Measurements from ENCODE around the gene PTPRK. TPM values are rescaled to one million over a fixed set of nuclear protein-coding genes. Genes with fewer than 3 reads are reported as not detected.

PTPRK gene
- total RNA-seq, 1 donor: 70.2 TPM

DNA sequence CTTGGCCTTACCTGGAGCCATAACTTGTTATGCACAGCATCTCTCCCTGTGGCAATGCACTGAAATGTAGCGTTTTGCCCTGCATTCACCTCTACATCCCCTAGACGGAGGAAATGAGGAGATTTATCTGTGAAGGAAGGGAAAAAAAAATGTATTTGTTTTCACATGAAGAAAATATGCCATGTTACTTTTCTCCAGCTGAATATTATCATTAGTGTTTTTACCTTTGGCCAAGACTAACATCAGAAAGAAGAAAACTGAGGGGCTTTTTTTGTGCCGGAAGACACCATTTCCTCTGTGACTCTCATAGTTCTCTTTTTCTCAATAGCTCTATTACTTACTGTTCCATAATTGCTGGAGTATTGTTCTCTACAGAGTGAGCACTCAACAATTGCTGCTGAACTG is 280.4 kb downstream of the PTPRK start:
- H3K4me3 ChIP-seq (ENCODE audit: low read depth, low read length): no peak overlapping the region
- DNase-seq (ENCODE audit: low read depth): no peak
- TF ChIP-seq, protein P1, sequence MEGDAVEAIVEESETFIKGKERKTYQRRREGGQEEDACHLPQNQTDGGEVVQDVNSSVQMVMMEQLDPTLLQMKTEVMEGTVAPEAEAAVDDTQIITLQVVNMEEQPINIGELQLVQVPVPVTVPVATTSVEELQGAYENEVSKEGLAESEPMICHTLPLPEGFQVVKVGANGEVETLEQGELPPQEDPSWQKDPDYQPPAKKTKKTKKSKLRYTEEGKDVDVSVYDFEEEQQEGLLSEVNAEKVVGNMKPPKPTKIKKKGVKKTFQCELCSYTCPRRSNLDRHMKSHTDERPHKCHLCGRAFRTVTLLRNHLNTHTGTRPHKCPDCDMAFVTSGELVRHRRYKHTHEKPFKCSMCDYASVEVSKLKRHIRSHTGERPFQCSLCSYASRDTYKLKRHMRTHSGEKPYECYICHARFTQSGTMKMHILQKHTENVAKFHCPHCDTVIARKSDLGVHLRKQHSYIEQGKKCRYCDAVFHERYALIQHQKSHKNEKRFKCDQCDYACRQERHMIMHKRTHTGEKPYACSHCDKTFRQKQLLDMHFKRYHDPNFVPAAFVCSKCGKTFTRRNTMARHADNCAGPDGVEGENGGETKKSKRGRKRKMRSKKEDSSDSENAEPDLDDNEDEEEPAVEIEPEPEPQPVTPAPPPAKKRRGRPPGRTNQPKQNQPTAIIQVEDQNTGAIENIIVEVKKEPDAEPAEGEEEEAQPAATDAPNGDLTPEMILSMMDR (IDR thresholded peaks at IDR 0.05; ENCODE audit: insufficient read depth, low read length): no peak

DNA sequence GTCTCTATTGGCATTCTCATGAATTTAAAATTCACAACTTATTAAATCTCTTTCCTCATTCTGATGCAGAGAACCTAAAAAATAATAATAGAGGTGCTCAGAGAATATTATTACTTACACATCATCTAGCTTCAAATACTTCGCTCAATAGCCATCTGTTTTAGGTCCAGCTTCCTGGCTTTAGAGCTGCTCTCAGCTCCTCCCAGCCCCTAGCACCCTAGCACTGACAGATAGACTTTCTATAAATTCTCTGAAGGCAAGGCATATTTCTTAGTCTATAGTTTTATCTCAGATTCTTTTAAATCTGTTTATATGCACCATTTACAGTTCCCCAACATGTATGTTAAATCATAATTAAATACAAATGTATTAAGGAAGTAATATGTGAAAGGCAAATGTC is 281.3 kb downstream of the PTPRK start:
- TF ChIP-seq, protein P1 (IDR thresholded peaks at IDR 0.05; ENCODE audit: insufficient read depth, low read length): no peak
- no peak overlapping the region for H3K4me3 ChIP-seq (ENCODE audit: low read depth, low read length)
- DNase-seq (ENCODE audit: low read depth): no peak

GRCh38 chr6:128238225-128238624 is 282.2 kb downstream of the PTPRK start:
- DNase-seq (ENCODE audit: low read depth): no peak
- no peak overlapping the region for H3K4me3 ChIP-seq (ENCODE audit: low read depth, low read length)
- TF ChIP-seq, protein P1 (IDR thresholded peaks at IDR 0.05; ENCODE audit: insufficient read depth, low read length): no peak

GRCh38 chr6:128235556-128235955 is 284.8 kb downstream of the PTPRK start:
- DNase-seq (ENCODE audit: low read depth): no peak
- no peak overlapping the region for H3K4me3 ChIP-seq (ENCODE audit: low read depth, low read length)
- TF ChIP-seq, protein P1 (IDR thresholded peaks at IDR 0.05; ENCODE audit: insufficient read depth, low read length): no peak

- DNase-seq (ENCODE audit: low read depth): no peak
- TF ChIP-seq, protein P1 (IDR thresholded peaks at IDR 0.05; ENCODE audit: insufficient read depth, low read length): no peak
- H3K4me3 ChIP-seq (ENCODE audit: low read depth, low read length): no peak overlapping the region
These were observed 286.9 kb downstream of the PTPRK start for GRCh38 chr6:128233531-128233930.

GRCh38 chr6:128230267-128230989 is 290.0 kb downstream of the PTPRK start:
- TF ChIP-seq, protein P1 (IDR thresholded peaks at IDR 0.05; ENCODE audit: insufficient read depth, low read length): no peak
- no peak for DNase-seq (ENCODE audit: low read depth)
- no peak overlapping the region for H3K4me3 ChIP-seq (ENCODE audit: low read depth, low read length)

DNA sequence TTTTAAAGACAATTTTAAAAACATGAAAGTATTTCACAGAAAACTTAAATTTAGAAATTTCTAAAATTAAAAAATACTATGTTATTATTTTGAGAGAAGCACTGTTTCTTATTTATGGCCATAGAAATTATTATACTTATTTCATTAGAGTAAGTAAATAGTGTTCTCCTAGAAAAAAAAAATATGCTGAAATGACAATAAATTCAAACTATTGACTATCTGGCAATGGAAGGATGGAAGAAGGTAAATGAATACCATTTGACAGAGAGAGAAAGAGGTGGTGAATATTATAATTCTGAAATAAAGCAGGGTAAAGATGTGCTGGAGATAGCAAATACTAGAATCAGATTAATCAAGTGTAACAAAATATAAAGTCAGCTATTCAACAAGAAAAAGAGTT is 294.8 kb downstream of the PTPRK start:
- no peak overlapping the region for H3K4me3 ChIP-seq (ENCODE audit: low read depth, low read length)
- TF ChIP-seq, protein P1 (IDR thresholded peaks at IDR 0.05; ENCODE audit: insufficient read depth, low read length): no peak
- DNase-seq (ENCODE audit: low read depth): no peak
